HCT116 (cell line): Measurements from ENCODE around the gene NR6A1. TPM values are rescaled to one million over a fixed set of nuclear protein-coding genes. Genes with fewer than 3 reads are reported as not detected.

Experiments
- ATAC-seq: fragments of 200-7000 bp; cut with Tn5 transposase; 2 replicates; pipeline ENCODE4 v1.9.1; 2020; ENCODE audit warnings: mild to moderate bottlenecking, moderate library complexity
- BruUV-seq: library from RNA; stranded (reverse); fragments of 400-500 nt; replicated peaks from 2 replicates; lab custom pipeline; 2021; lab: Mats Ljungman, UMichigan
- CTCF ChIA-PET: fragments of 300-600 bp; sonication (Branson Sonifier 250); formaldehyde crosslinking; loops from one replicate; lab custom pipeline; 2021; ENCODE audit warnings: antibody characterized with exemption; lab: Charles Lee
- POLR2A ChIA-PET: fragments of 300-600, 350-600 bp; sonication (Branson Sonifier 250); formaldehyde crosslinking; loops from one replicate; lab custom pipeline; 2021; ENCODE audit warnings: antibody characterized with exemption; lab: Charles Lee
- RAD21 ChIA-PET, 2 experiments: fragments of 300-600 bp; sonication (Branson Sonifier 250); formaldehyde crosslinking; loops; one replicate each; lab custom pipeline; 2023; ENCODE audit warnings: low total read pairs in 2 of 2; ENCODE audit not compliant: uncharacterized antibody in 2 of 2, unreplicated experiment in 2 of 2, low non-redundant PET in 1 of 2; lab: Charles Lee
- DNase-seq: peaks from one replicate; pipeline ENCODE4 v3.0.0-alpha.2; 2010; ENCODE audit warnings: low read depth, low spot score
- H2AFZ ChIP-seq: fragments of 200-600 bp; shearing (Covaris generic), sonication (generic); 2 replicates; pipeline ENCODE4 v1.6.1; 2017; ENCODE audit warnings: low read depth, mixed run types, mixed read lengths, antibody characterized with exemption, low read length; ENCODE audit not compliant: poor library complexity, severe bottlenecking
- H3K27ac ChIP-seq: 2 replicates; pipeline ENCODE4 v1.5.1; 2012; ENCODE audit warnings: low read depth, low read length
- H3K27me3 ChIP-seq: fragments of 200-600 bp; sonication (generic); 2 replicates; pipeline ENCODE4 v1.6.1; 2016; ENCODE audit warnings: mixed run types, low read length, mixed read lengths; ENCODE audit not compliant: insufficient read depth
- H3K36me3 ChIP-seq, 2 experiments: fragments of 200-500 bp in 1 of 2; fragments of 200-600 bp in 1 of 2; sonication (Bioruptor generic) in 1 of 2; sonication (generic) in 1 of 2; 2 replicates each; pipeline versions ENCODE4 v1.5.1 to v1.6.1; 2014 to 2016; ENCODE audit warnings: low read length in 2 of 2, inconsistent platforms in 1 of 2, mixed read lengths in 1 of 2, mixed run types in 1 of 2; ENCODE audit not compliant: insufficient read depth in 2 of 2, control insufficient read depth in 1 of 2
- H3K4me1 ChIP-seq, 2 experiments: fragments of 200-600 bp in 1 of 2; sonication (generic) in 1 of 2; 2 replicates each; pipeline versions ENCODE4 v1.5.1 to v1.6.1; 2012 to 2017; ENCODE audit warnings: low read length in 2 of 2, inconsistent platforms in 1 of 2, mild to moderate bottlenecking in 1 of 2, mixed read lengths in 1 of 2, mixed run types in 1 of 2, moderate library complexity in 1 of 2; ENCODE audit not compliant: insufficient read depth in 2 of 2, control insufficient read depth in 1 of 2
- H3K4me2 ChIP-seq: fragments of 200-600 bp; sonication (generic); 2 replicates; pipeline ENCODE4 v1.6.1; 2017; ENCODE audit warnings: mixed run types, low read length, mixed read lengths
- H3K4me3 ChIP-seq, 2 experiments: fragments of 200-600 bp in 1 of 2; sonication (generic) in 1 of 2; replicated peaks in 1 of 2; 2 replicates each; pipeline ENCODE4 v1.5.1; 2011 to 2016; ENCODE audit warnings: low read length in 2 of 2, control low read depth in 1 of 2, low read depth in 1 of 2, mild to moderate bottlenecking in 1 of 2, mixed read lengths in 1 of 2, mixed run types in 1 of 2
- H3K79me2 ChIP-seq: fragments of 200-600 bp; sonication (generic); 2 replicates; pipeline ENCODE4 v1.6.1; 2017; ENCODE audit warnings: mild to moderate bottlenecking, mixed run types, low read length, moderate library complexity, mixed read lengths; ENCODE audit not compliant: insufficient read depth
- H3K9ac ChIP-seq: fragments of 200-600 bp; sonication (generic); 2 replicates; pipeline ENCODE4 v1.6.1; 2016; ENCODE audit warnings: low read length, mixed read lengths
- H3K9me2 ChIP-seq: fragments of 200-600 bp; sonication (generic), shearing (Covaris generic); 2 replicates; pipeline ENCODE4 v1.6.1; 2017; ENCODE audit warnings: mixed run types, mild to moderate bottlenecking, moderate library complexity; ENCODE audit not compliant: insufficient read depth
- H3K9me3 ChIP-seq, 2 experiments: fragments of 200-500 bp in 1 of 2; fragments of 200-600 bp in 1 of 2; sonication (Bioruptor generic) in 1 of 2; sonication (generic) in 1 of 2; 2 replicates each; pipeline ENCODE4 v1.6.1; 2014 to 2017; ENCODE audit warnings: low read length in 2 of 2, mixed read lengths in 2 of 2, inconsistent platforms in 1 of 2, low read depth in 1 of 2, mild to moderate bottlenecking in 1 of 2, mixed run types in 1 of 2, moderate library complexity in 1 of 2; ENCODE audit not compliant: control insufficient read depth in 1 of 2, insufficient read depth in 1 of 2
- H4K20me1 ChIP-seq: fragments of 200-600 bp; sonication (generic), shearing (Covaris generic); 2 replicates; pipeline ENCODE4 v1.6.1; 2017; ENCODE audit warnings: mixed run types, mild to moderate bottlenecking, moderate library complexity; ENCODE audit not compliant: insufficient read depth
- ATF3 ChIP-seq: IDR thresholded peaks from 2 replicates; pipeline ENCODE4 v1.6.1; 2012
- CTCF ChIP-seq, 3 experiments: fragments of 200-600 bp in 1 of 3; sonication (generic) in 1 of 3; IDR thresholded peaks in 2 of 3; conservative IDR thresholded peaks in 1 of 3; 2 replicates each; pipeline ENCODE4 v1.5.1; 2012 to 2017; ENCODE audit warnings: low read depth in 2 of 3, low read length in 2 of 3, antibody characterized with exemption in 1 of 3, borderline replicate concordance in 1 of 3, control low read depth in 1 of 3, mild to moderate bottlenecking in 1 of 3, mixed read lengths in 1 of 3, mixed run types in 1 of 3, moderate library complexity in 1 of 3; ENCODE audit not compliant: insufficient read depth in 1 of 3
- EGR1 ChIP-seq: IDR thresholded peaks from 2 replicates; pipeline ENCODE4 v1.6.1; 2012; ENCODE audit warnings: low read depth
- REST ChIP-seq: IDR thresholded peaks from 2 replicates; pipeline ENCODE4 v1.6.1; 2012; ENCODE audit warnings: low read depth
- intact Hi-C: fragments of 100-400 bp; cut with micrococcal nuclease; formaldehyde crosslinking; loops from 2 replicates; pipeline ENCODE4 v1.10.0; 2022
- total RNA-seq: library from RNA; stranded (reverse); gene quantifications from one replicate; pipeline ENCODE4 v1.2.1, GENCODE V29; 2021; ENCODE audit not compliant: unreplicated experiment

Gene NR6A1
- total RNA-seq, 1 experiment from 2014 or later = 9.9 TPM

GRCh38 chr9:124764774-124765438, 6.2 kb downstream of the NR6A1 start:
- Histone ChIP-seq H3K27ac (no peak overlapping the region), H4K20me1 (peaks cover 51% of the 10 kb centered on the region), H3K4me1 (peaks cover 25 to 27% of the 10 kb centered on the region in 2 experiments), H3K4me2 (no peak overlapping the region), H3K9me2 (no peaks in the 10 kb centered on the region), H3K4me3 (no peak overlapping the region), H3K36me3 (no peaks in the 10 kb centered on the region), H2AFZ (no peak overlapping the region), H3K9me3 (no peaks in the 10 kb centered on the region), H3K27me3 (no peaks in the 10 kb centered on the region), H3K79me2 (peaks cover 94% of the 10 kb centered on the region), H3K9ac (no peak overlapping the region)
- TF ChIP-seq ATF3 = no peak
- TF ChIP-seq CTCF (IDR thresholded peaks at IDR 0.05 in 2 of 3, conservative IDR thresholded peaks at IDR 0.05 in 1 of 3; ENCODE audit: borderline replicate concordance in 1 of 3, insufficient read depth in 1 of 3, low read depth in 2 of 3, low read length in 2 of 3) = peak in 2 of 3 experiments; percentile 23 to 46; a peak in 3 of 6 replicates
- no peak for TF ChIP-seq REST
- no peak for TF ChIP-seq EGR1
- POLR2A ChIA-PET = interaction anchor here (1.5 kb wide), 1 partner anchor 98 kb away, joined by 3 read pairs; the partner anchor contains the start of gene ARPC5L
- DNase-seq = no peak
- intact Hi-C loops = loop anchor here (2.0 to 10.0 kb wide), 3 partner anchors 148 to 350 kb away; partner anchors contain the start of gene PSMB7
- no TSS peak for BruUV-seq
- CTCF ChIA-PET = interaction anchor here (0.6 to 3.4 kb wide), 17 partner anchors 9 to 345 kb away, joined by 3 to 30 read pairs (median 4); partner anchors contain the start of gene WDR38
- RAD21 ChIA-PET = interaction anchor here (1.0 to 1.1 kb wide), 3 partner anchors 53 to 147 kb away, joined by 3 to 6 read pairs (median 5); no protein-coding TSS in a partner anchor
- peak; percentile 41; the same call in 1 of the 2 replicates for ATAC-seq
